OCI-LY7 (cell line): ENCODE data around the gene KIRREL1.

Source experiments
- CTCF ChIP-seq: fragments of 200-600 bp; sonication (generic); conservative IDR thresholded peaks from 2 replicates; pipeline ENCODE4 v1.5.1; 2014; ENCODE audit warnings: mild to moderate bottlenecking, antibody characterized with exemption, low read length, moderate library complexity, mixed read lengths
- EZH2phosphoT487 ChIP-seq: fragments of 200-600 bp; sonication (generic); IDR thresholded peaks from 2 replicates; pipeline ENCODE4 v1.6.1; 2018; ENCODE audit warnings: low read depth, borderline replicate concordance, mild to moderate bottlenecking, mixed run types, antibody characterized with exemption, low read length, moderate library complexity, mixed read lengths

DNA sequence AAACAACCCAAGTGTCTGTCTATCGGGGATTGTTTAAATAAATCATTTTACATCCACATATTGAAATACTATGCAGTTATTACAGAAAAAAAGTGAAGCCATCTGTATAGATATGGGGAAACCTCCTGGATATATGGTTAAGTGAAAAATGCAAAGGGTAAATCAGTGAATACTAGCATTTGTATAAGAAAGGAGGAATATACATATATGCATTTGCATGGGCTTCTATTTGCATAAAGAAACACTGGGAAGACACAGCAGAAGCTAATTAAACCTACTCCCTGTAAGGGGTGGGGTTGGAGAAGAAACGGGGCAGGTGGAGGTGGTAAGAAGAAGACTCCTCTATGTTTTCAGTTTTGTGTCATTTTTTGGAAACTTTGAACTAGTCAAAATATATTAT, 16.6 kb upstream of the KIRREL1 start:
- TF ChIP-seq CTCF = no peak
- TF ChIP-seq EZH2phosphoT487 = no peak
